H9 (cell line): ENCODE measurements around the gene PMAIP1. TPM values are rescaled to one million over a fixed set of nuclear protein-coding genes. Genes with fewer than 3 reads are reported as not detected.

Source experiments
- DNase-seq: peaks from one replicate; pipeline ENCODE4 v3.0.0-alpha.2; 2017
- H2AFZ ChIP-seq: one replicate; pipeline ENCODE4 v1.6.1; 2013; ENCODE audit warnings: mild to moderate bottlenecking, low read length, control low read depth, moderate library complexity
- H2AK5ac ChIP-seq: 2 replicates; pipeline ENCODE4 v1.6.1; 2013; ENCODE audit warnings: low read length, control low read depth, mixed read lengths; ENCODE audit not compliant: insufficient read length
- H2BK120ac ChIP-seq: one replicate; pipeline ENCODE4 v1.6.1; 2013; ENCODE audit warnings: low read depth, mild to moderate bottlenecking, low read length, control low read depth, inconsistent platforms; ENCODE audit not compliant: poor library complexity, severe bottlenecking
- H2BK12ac ChIP-seq: 2 replicates; pipeline ENCODE4 v1.6.1; 2013; ENCODE audit warnings: low read length, control low read depth, mixed read lengths, low read depth; ENCODE audit not compliant: insufficient read length
- H2BK15ac ChIP-seq: 2 replicates; pipeline ENCODE4 v1.6.1; 2013; ENCODE audit warnings: low read depth, low read length, control low read depth
- H2BK20ac ChIP-seq: one replicate; pipeline ENCODE4 v1.6.1; 2013; ENCODE audit warnings: low read depth, mild to moderate bottlenecking, low read length, control low read depth, inconsistent platforms; ENCODE audit not compliant: poor library complexity, severe bottlenecking
- H2BK5ac ChIP-seq: 2 replicates; pipeline ENCODE4 v1.6.1; 2013; ENCODE audit warnings: low read length, control low read depth, mixed read lengths; ENCODE audit not compliant: insufficient read length
- H3K14ac ChIP-seq: 2 replicates; pipeline ENCODE4 v1.6.1; 2013; ENCODE audit warnings: low read length, control low read depth; ENCODE audit not compliant: insufficient read depth
- H3K18ac ChIP-seq: 2 replicates; pipeline ENCODE4 v1.6.1; 2013; ENCODE audit warnings: low read depth, mild to moderate bottlenecking, mixed read lengths, low read length, control low read depth; ENCODE audit not compliant: insufficient read length
- H3K23ac ChIP-seq: 2 replicates; pipeline ENCODE4 v1.6.1; 2013; ENCODE audit warnings: low read length, control low read depth, mixed read lengths, low read depth; ENCODE audit not compliant: insufficient read length
- H3K23me2 ChIP-seq: 2 replicates; pipeline ENCODE4 v1.6.1; 2013; ENCODE audit warnings: low read depth, mild to moderate bottlenecking, mixed read lengths, low read length, control low read depth; ENCODE audit not compliant: insufficient read length, poor library complexity, severe bottlenecking
- H3K27ac ChIP-seq: 2 replicates; pipeline ENCODE4 v1.5.1; 2013; ENCODE audit warnings: low read length, control low read depth, mixed read lengths, low read depth; ENCODE audit not compliant: insufficient read length
- H3K27me3 ChIP-seq: 2 replicates; pipeline ENCODE4 v1.6.1; 2013; ENCODE audit warnings: low read length, control low read depth, inconsistent platforms; ENCODE audit not compliant: insufficient read depth
- H3K4ac ChIP-seq: 2 replicates; pipeline ENCODE4 v1.6.1; 2013; ENCODE audit warnings: low read depth, mild to moderate bottlenecking, control low read depth, inconsistent platforms, low read length, moderate library complexity
- H3K4me1 ChIP-seq: 2 replicates; pipeline ENCODE4 v1.6.1; 2013; ENCODE audit warnings: low read length, control low read depth, inconsistent platforms; ENCODE audit not compliant: insufficient read depth
- H3K4me2 ChIP-seq: 2 replicates; pipeline ENCODE4 v1.6.1; 2013; ENCODE audit warnings: low read length, control low read depth, mixed read lengths; ENCODE audit not compliant: insufficient read length, insufficient read depth
- H3K56ac ChIP-seq: 2 replicates; pipeline ENCODE4 v1.6.1; 2013; ENCODE audit warnings: low read depth, mild to moderate bottlenecking, mixed read lengths, low read length, control low read depth; ENCODE audit not compliant: insufficient read length
- H3K79me1 ChIP-seq: 2 replicates; pipeline ENCODE4 v1.6.1; 2013; ENCODE audit warnings: low read depth, mild to moderate bottlenecking, moderate library complexity, low read length, control low read depth, inconsistent platforms; ENCODE audit not compliant: insufficient read depth, poor library complexity, severe bottlenecking
- H3K79me2 ChIP-seq: 2 replicates; pipeline ENCODE4 v1.6.1; 2013; ENCODE audit warnings: low read length, control low read depth, inconsistent platforms; ENCODE audit not compliant: insufficient read depth
- H3K9ac ChIP-seq: 2 replicates; pipeline ENCODE4 v1.6.1; 2013; ENCODE audit warnings: low read length, control low read depth, mixed read lengths; ENCODE audit not compliant: insufficient read length; ENCODE audit errors: extremely low read depth
- H3K9me3 ChIP-seq: one replicate; pipeline ENCODE4 v1.6.1; 2013; ENCODE audit warnings: low read depth, low read length, inconsistent platforms; ENCODE audit not compliant: control insufficient read depth
- H3T11ph ChIP-seq: one replicate; pipeline ENCODE4 v1.6.1; 2013; ENCODE audit warnings: mild to moderate bottlenecking, low read length, control low read depth, inconsistent platforms
- H4K20me1 ChIP-seq: one replicate; pipeline ENCODE4 v1.6.1; 2013; ENCODE audit not compliant: control insufficient read depth, insufficient read length, insufficient read depth
- H4K5ac ChIP-seq: 2 replicates; pipeline ENCODE4 v1.6.1; 2013; ENCODE audit warnings: low read depth, mild to moderate bottlenecking, mixed read lengths, low read length, control low read depth; ENCODE audit not compliant: insufficient read length
- H4K8ac ChIP-seq: replicated peaks from 2 replicates; pipeline ENCODE4 v1.6.1; 2013; ENCODE audit warnings: low read length, control low read depth, mixed read lengths, low read depth; ENCODE audit not compliant: insufficient read length
- H4K91ac ChIP-seq: 2 replicates; pipeline ENCODE4 v1.6.1; 2013; ENCODE audit warnings: low read depth, mild to moderate bottlenecking, moderate library complexity, mixed read lengths, low read length, control low read depth; ENCODE audit not compliant: insufficient read length
- H3K27ac Mint-ChIP-seq, 3 experiments: 2 replicates in 2 of 3; 3 replicates in 1 of 3; pipeline ENCODE4 v1.8.0; 2020 to 2021; ENCODE audit warnings: mixed read lengths in 3 of 3, mild to moderate bottlenecking in 1 of 3, moderate library complexity in 1 of 3
- H3K27me3 Mint-ChIP-seq: 2 replicates; pipeline ENCODE4 v1.8.0; 2021; ENCODE audit warnings: low read depth, mild to moderate bottlenecking, moderate library complexity, mixed read lengths
- H3K36me3 Mint-ChIP-seq, 3 experiments: 2 replicates in 2 of 3; 3 replicates in 1 of 3; pipeline ENCODE4 v1.8.0; 2020 to 2021; ENCODE audit warnings: low read depth in 3 of 3, mixed read lengths in 3 of 3; ENCODE audit not compliant: insufficient read depth in 1 of 3
- H3K4me1 Mint-ChIP-seq, 2 experiments: 2 replicates each; pipeline ENCODE4 v1.8.0; 2020; ENCODE audit warnings: mixed read lengths in 2 of 2
- H3K4me3 Mint-ChIP-seq, 2 experiments: 2 replicates in 1 of 2; 3 replicates in 1 of 2; pipeline ENCODE4 v1.8.0; 2020 to 2021; ENCODE audit warnings: mild to moderate bottlenecking in 2 of 2, mixed read lengths in 2 of 2, moderate library complexity in 1 of 2
- H3K9me3 Mint-ChIP-seq, 2 experiments: 2 replicates in 1 of 2; 3 replicates in 1 of 2; pipeline ENCODE4 v1.8.0; 2020; ENCODE audit warnings: mild to moderate bottlenecking in 2 of 2, mixed read lengths in 2 of 2, moderate library complexity in 1 of 2
- CTCF ChIP-seq: fragments of 200-600 bp; sonication (generic); conservative IDR thresholded peaks from 3 replicates; pipeline ENCODE4 v1.8.0; 2021; ENCODE audit warnings: antibody characterized with exemption, mild to moderate bottlenecking
- WGBS: extraction: QIAGEN DNeasy Blood & Tissue Kit; methylation state at CpG from one replicate; pipeline ENCODE4 v1.1.7; 2013; ENCODE audit warnings: missing lambda C conversion rate, low lambda C conversion rate, mixed read lengths; ENCODE audit not compliant: insufficient read length; ENCODE audit errors: extremely low coverage; 5-methylcytosine and 5-hydroxymethylcytosine counted together
- total RNA-seq: library from RNA; stranded (reverse); gene quantifications from 2 replicates; pipeline ENCODE4 v1.2.1, GENCODE V29; 2021

The PMAIP1 gene
- total RNA-seq, 1 experiment from 2014 or later, result 152 TPM

GRCh38 chr18:59892123-59892522 lies 7.7 kb upstream of the PMAIP1 start:
- no peak overlapping the region for H3K27ac Mint-ChIP-seq
- WGBS, result no CpG with 5 or more reads among the region's 3 CpGs

More at GRCh38 chr18:59892123-59892522, 7.7 kb upstream of the PMAIP1 start:
- 0 out of 7 replicates have a peak, but pooled peaks cover 0 to 4% (median 0%) of the 10 kb centered on the region in 3 experiments for H3K36me3 Mint-ChIP-seq
- no peak for DNase-seq
- Histone ChIP-seq H2BK15ac (no peak overlapping the region), H2BK120ac (no peak overlapping the region), H4K20me1 (no peaks in the 10 kb centered on the region), H3K4me2 (no peak overlapping the region), H3T11ph (no peak overlapping the region), H3K79me2 (no peaks in the 10 kb centered on the region), H2AK5ac (no peak overlapping the region), H3K27me3 (no peaks in the 10 kb centered on the region; the same call in 1 of the 2 replicates), H3K79me1 (no peaks in the 10 kb centered on the region), H3K56ac (no peak overlapping the region), H2BK12ac (no peak overlapping the region), H2BK5ac (no peak overlapping the region), H4K5ac (no peak overlapping the region), H3K18ac (no peak overlapping the region), H3K4me1 (no peaks in the 10 kb centered on the region), H4K8ac (no peak overlapping the region), H3K14ac (no peak overlapping the region), H3K23ac (no peak overlapping the region), H2BK20ac (no peak overlapping the region), H3K23me2 (peaks cover under 1% of the 10 kb centered on the region), H3K9ac (no peak overlapping the region), H2AFZ (no peak overlapping the region), H3K27ac (no peak overlapping the region), H3K4ac (no peak overlapping the region), H3K9me3 (no peaks in the 10 kb centered on the region), H4K91ac (no peak overlapping the region)
- H3K4me1 Mint-ChIP-seq, result peaks cover 19 to 22% of the 10 kb centered on the region in 2 experiments
- H3K4me3 Mint-ChIP-seq, result no peak overlapping the region
- H3K27me3 Mint-ChIP-seq, result no peaks in the 10 kb centered on the region; the same call in 1 of the 2 replicates
- H3K9me3 Mint-ChIP-seq, result peaks cover 0 to 3% of the 10 kb centered on the region in 2 experiments; a peak in 1 of 5 replicates
- TF ChIP-seq CTCF, result no peak
